Measurements from ENCODE around the gene VLDLR. TPM values are rescaled to one million over a fixed set of nuclear protein-coding genes. Genes with fewer than 3 reads are reported as not detected.

The VLDLR gene
- total RNA-seq, result 12.2 and 28.8 TPM in 2 replicates

GRCh38 chr9:2621722-2622460 lies at the start of gene VLDLR:
TSS of gene VLDLR (plus strand) at chr9:2621787. CDS start at chr9:2622190, 403 bp downstream.

Other genes starting within 250 kb of the VLDLR start
- not detected in 2 replicates for gene KCNV2, start 95.7 kb downstream of the VLDLR start, total RNA-seq
- 15.8 and 28.4 TPM in 2 replicates for gene PUM3, start 222.3 kb downstream of the VLDLR start, total RNA-seq